Epithelial cell of esophagus (primary cell): ENCODE data around the gene APBB1IP.

ENCODE experiments used
- DNase-seq: peaks from one replicate; pipeline ENCODE4 v3.0.0; 2010; ENCODE audit warnings: low read depth
- H3K4me3 ChIP-seq: 2 replicates; pipeline ENCODE4 v1.5.1; 2011; ENCODE audit warnings: mild to moderate bottlenecking, low read length, control low read depth
- TF ChIP-seq, protein P1 (sequence below): IDR thresholded peaks from 2 replicates; pipeline ENCODE4 v1.5.1; 2011; ENCODE audit warnings: low read depth, mild to moderate bottlenecking, low read length, control low read depth, inconsistent platforms; ENCODE audit not compliant: insufficient read depth; ENCODE audit errors: missing control alignments

The APBB1IP gene

GRCh38 chr10:26441491-26442214, 3.5 kb downstream of the APBB1IP start:
- DNase-seq: no peak
- TF ChIP-seq, protein P1, sequence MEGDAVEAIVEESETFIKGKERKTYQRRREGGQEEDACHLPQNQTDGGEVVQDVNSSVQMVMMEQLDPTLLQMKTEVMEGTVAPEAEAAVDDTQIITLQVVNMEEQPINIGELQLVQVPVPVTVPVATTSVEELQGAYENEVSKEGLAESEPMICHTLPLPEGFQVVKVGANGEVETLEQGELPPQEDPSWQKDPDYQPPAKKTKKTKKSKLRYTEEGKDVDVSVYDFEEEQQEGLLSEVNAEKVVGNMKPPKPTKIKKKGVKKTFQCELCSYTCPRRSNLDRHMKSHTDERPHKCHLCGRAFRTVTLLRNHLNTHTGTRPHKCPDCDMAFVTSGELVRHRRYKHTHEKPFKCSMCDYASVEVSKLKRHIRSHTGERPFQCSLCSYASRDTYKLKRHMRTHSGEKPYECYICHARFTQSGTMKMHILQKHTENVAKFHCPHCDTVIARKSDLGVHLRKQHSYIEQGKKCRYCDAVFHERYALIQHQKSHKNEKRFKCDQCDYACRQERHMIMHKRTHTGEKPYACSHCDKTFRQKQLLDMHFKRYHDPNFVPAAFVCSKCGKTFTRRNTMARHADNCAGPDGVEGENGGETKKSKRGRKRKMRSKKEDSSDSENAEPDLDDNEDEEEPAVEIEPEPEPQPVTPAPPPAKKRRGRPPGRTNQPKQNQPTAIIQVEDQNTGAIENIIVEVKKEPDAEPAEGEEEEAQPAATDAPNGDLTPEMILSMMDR: no peak
- no peak overlapping the region for H3K4me3 ChIP-seq

DNA sequence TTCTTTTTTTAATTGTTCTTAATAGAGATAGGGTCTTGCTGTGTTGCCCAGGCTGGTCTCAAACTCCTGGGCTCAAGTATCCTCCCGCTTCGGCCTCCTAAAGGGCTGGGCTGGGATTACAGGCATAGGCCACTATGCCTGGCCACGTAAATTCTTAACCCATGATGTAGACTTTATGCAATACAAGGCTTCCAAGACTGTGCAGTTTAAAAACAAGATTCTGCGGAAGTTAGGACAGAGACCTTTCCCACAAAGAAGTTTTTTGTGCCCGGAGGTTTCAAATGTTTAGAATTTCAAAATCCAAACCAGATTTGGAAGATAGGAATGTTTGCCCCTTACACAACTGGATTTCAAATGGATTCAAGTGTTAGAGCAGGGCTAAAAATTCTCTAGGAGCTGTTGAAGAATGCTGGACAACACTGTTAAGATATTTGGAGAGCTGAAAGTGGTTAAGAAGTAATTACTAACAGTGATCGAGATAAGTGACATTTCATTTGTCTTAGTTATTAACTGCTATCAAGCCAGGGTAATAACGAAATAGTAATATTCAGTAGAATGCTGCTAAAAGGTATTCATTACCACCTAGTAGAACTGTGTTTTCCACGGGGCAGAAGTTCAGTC, 7.4 kb downstream of the APBB1IP start:
- no peak for DNase-seq
- H3K4me3 ChIP-seq: no peak overlapping the region
- TF ChIP-seq, protein P1: no peak

- TF ChIP-seq, protein P1: no peak
- no peak for DNase-seq
- H3K4me3 ChIP-seq: no peak overlapping the region
Measured at GRCh38 chr10:26446258-26446657, 8.1 kb downstream of the APBB1IP start.

- no peak overlapping the region for H3K4me3 ChIP-seq
- DNase-seq: no peak
- TF ChIP-seq, protein P1: no peak
Measured at GRCh38 chr10:26448292-26448691, 10.2 kb downstream of the APBB1IP start.

DNA sequence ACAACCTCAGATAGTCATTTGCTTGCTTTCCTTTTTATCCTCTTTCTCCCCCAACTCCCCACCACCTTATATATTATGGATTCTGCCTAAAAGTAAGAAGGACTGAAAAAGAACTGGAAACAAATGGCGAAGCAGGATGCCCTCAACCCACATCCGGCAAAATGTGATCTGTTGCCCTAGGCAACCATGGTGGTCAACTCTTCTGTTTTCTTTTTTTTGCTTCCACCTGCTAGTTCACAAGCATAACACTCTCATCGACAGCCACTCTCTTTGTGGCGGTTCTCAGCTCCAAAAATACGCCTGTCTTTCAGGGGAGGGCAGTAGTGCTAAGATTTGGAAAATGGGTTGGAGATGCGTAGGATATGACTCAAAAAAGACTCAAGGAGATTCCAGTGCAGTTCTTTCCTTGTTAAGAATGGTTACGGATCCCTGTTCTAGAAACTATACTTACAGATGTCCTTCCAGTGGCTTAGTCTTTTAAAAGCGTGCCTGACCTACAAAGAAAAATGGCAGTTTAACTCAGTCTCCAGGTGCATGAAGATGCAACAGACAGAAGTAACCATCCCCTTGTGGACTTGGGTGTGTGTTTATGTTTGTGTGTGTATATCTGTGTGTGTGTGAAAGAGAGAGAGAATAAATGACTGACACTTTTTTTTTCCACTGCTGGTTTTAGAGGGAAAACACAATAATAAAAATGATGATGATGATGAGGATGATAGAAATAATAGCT, 10.7 kb downstream of the APBB1IP start:
- DNase-seq: no peak
- TF ChIP-seq, protein P1: no peak
- H3K4me3 ChIP-seq: no peak overlapping the region

- TF ChIP-seq, protein P1: no peak
- DNase-seq: no peak
- H3K4me3 ChIP-seq: no peak overlapping the region
Measured at GRCh38 chr10:26449726-26450125, 11.6 kb downstream of the APBB1IP start.
